Measurements from ENCODE around the gene COX8C. TPM values are rescaled to one million over a fixed set of nuclear protein-coding genes. Genes with fewer than 3 reads are reported as not detected.

COX8C gene, protein sequence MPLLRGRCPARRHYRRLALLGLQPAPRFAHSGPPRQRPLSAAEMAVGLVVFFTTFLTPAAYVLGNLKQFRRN
- total RNA-seq (2014; rRNA removed; shearing (Covaris generic)): not detected in 2 replicates

DNA sequence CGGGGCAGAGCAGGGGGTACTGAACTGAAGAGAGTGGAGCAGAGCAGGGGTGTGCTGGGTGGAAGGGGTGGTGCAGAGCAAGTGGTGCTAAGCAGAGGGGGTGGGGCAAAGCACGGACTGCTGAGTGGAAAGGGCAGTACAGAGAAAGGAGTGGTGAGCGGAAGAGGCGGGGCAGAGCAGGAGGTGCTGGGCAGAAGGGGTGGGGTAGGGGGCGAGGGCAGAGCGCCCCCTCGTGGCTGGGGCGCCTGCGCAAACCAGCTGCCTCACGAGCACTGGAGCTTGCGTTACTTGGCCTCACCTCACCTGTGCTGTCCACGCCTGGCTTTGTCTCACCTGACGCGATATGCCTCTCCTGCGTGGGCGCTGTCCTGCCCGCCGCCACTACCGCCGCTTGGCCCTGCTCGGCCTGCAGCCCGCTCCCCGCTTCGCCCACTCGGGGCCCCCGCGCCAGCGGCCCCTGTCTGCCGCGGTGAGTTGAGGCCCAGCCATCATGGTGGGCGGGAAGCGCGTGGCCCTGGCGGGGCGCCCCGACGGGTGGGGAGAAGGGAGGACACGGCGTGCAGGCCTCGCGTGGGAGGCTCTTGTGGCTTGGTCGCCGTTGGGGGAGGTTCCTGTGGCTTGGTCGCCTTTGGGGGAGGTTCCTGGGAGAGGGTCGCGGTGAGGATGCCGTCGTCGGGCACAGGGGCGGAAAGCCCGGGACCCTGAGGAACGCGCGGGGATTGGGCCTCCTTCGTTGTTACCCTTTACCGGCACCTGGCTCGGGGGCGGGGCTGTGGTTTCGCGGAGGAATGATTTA, at the start of gene COX8C:
Gene COX8C (plus strand): TSS at position 257 of the 796 bp plus-strand sequence. CDS start 87 bp downstream, at position 344.
- DNase-seq: peak; percentile 28
- Histone ChIP-seq H3K36me3 (replicated peaks; ENCODE audit: control insufficient read depth, insufficient read depth, low read length) (no peaks in the 10 kb centered on the region), H3K4me3 (ENCODE audit: insufficient read depth, low read depth, low read length) (no peak within 1 kb of the TSS), H3K27me3 (ENCODE audit: control insufficient read depth, insufficient read depth, low read length) (no peaks in the 10 kb centered on the region)

- no peak for DNase-seq
- H3K27me3 ChIP-seq (ENCODE audit: control insufficient read depth, insufficient read depth, low read length): no peaks in the 10 kb centered on the region
- no peak overlapping the region for H3K4me3 ChIP-seq (ENCODE audit: insufficient read depth, low read depth, low read length)
These were observed 47.6 kb upstream of the COX8C start for GRCh38 chr14:93299416-93299815.

GRCh38 chr14:93299866-93300265, 47.1 kb upstream of the COX8C start:
- H3K36me3 ChIP-seq (replicated peaks; ENCODE audit: control insufficient read depth, insufficient read depth, low read length): no peaks in the 10 kb centered on the region
- H3K27me3 ChIP-seq (ENCODE audit: control insufficient read depth, insufficient read depth, low read length): no peaks in the 10 kb centered on the region
- H3K4me3 ChIP-seq (ENCODE audit: insufficient read depth, low read depth, low read length): no peak overlapping the region
- DNase-seq: no peak

More at GRCh38 chr14:93299416-93299815, 47.6 kb upstream of the COX8C start:
- H3K36me3 ChIP-seq (replicated peaks; ENCODE audit: control insufficient read depth, insufficient read depth, low read length): no peaks in the 10 kb centered on the region

- Histone ChIP-seq H3K27me3 (ENCODE audit: control insufficient read depth, insufficient read depth, low read length) (no peaks in the 10 kb centered on the region), H3K4me3 (ENCODE audit: insufficient read depth, low read depth, low read length) (no peak overlapping the region), H3K36me3 (replicated peaks; ENCODE audit: control insufficient read depth, insufficient read depth, low read length) (no peaks in the 10 kb centered on the region)
- no peak for DNase-seq
These were observed 45.0 kb upstream of the COX8C start for GRCh38 chr14:93301821-93302447.

- no peak overlapping the region for H3K4me3 ChIP-seq (ENCODE audit: insufficient read depth, low read depth, low read length)
- no peak for DNase-seq
- H3K27me3 ChIP-seq (ENCODE audit: control insufficient read depth, insufficient read depth, low read length): no peaks in the 10 kb centered on the region
- no peaks in the 10 kb centered on the region for H3K36me3 ChIP-seq (replicated peaks; ENCODE audit: control insufficient read depth, insufficient read depth, low read length)
These were observed 44.0 kb upstream of the COX8C start for GRCh38 chr14:93302688-93303581.

DNA sequence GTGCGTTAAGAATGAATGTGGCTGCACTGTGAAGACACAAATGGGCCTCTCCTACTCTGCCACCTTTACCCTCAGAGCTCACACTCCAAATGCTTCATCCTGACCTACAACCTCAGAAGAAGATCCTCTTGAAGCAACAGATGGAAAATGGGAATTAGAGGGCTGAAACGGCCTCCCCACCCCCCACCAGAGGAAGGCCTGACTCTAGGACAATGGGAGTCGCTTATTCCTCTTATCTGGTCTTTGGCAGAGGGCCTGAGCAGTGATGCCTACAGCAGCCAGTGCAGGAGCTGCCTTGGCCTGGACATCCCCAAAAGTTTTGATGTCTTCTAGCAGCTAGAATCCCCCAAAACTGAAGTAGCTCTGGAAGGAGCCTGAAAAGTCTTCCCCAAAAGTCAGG, 43.3 kb upstream of the COX8C start:
- H3K4me3 ChIP-seq (ENCODE audit: insufficient read depth, low read depth, low read length): no peak overlapping the region
- no peaks in the 10 kb centered on the region for H3K27me3 ChIP-seq (ENCODE audit: control insufficient read depth, insufficient read depth, low read length)
- no peak for DNase-seq
- no peaks in the 10 kb centered on the region for H3K36me3 ChIP-seq (replicated peaks; ENCODE audit: control insufficient read depth, insufficient read depth, low read length)

- DNase-seq: no peak
- Histone ChIP-seq H3K4me3 (ENCODE audit: insufficient read depth, low read depth, low read length) (no peak overlapping the region), H3K27me3 (ENCODE audit: control insufficient read depth, insufficient read depth, low read length) (no peaks in the 10 kb centered on the region), H3K36me3 (replicated peaks; ENCODE audit: control insufficient read depth, insufficient read depth, low read length) (no peaks in the 10 kb centered on the region)
These were observed 42.2 kb upstream of the COX8C start for GRCh38 chr14:93304771-93305170.

GRCh38 chr14:93305725-93306418, 41.1 kb upstream of the COX8C start:
- H3K36me3 ChIP-seq (replicated peaks; ENCODE audit: control insufficient read depth, insufficient read depth, low read length): no peaks in the 10 kb centered on the region
- DNase-seq: no peak
- H3K4me3 ChIP-seq (ENCODE audit: insufficient read depth, low read depth, low read length): no peak overlapping the region
- H3K27me3 ChIP-seq (ENCODE audit: control insufficient read depth, insufficient read depth, low read length): no peaks in the 10 kb centered on the region

- no peaks in the 10 kb centered on the region for H3K27me3 ChIP-seq (ENCODE audit: control insufficient read depth, insufficient read depth, low read length)
- no peak overlapping the region for H3K4me3 ChIP-seq (ENCODE audit: insufficient read depth, low read depth, low read length)
- no peak for DNase-seq
- no peaks in the 10 kb centered on the region for H3K36me3 ChIP-seq (replicated peaks; ENCODE audit: control insufficient read depth, insufficient read depth, low read length)
These were observed 40.2 kb upstream of the COX8C start for GRCh38 chr14:93306812-93307211.

- Histone ChIP-seq H3K36me3 (replicated peaks; ENCODE audit: control insufficient read depth, insufficient read depth, low read length) (no peaks in the 10 kb centered on the region), H3K27me3 (ENCODE audit: control insufficient read depth, insufficient read depth, low read length) (no peaks in the 10 kb centered on the region), H3K4me3 (ENCODE audit: insufficient read depth, low read depth, low read length) (no peak overlapping the region)
- no peak for DNase-seq
These were observed 38.2 kb upstream of the COX8C start for GRCh38 chr14:93308686-93309345.

GRCh38 chr14:93309427-93309966, 37.5 kb upstream of the COX8C start:
- Histone ChIP-seq H3K27me3 (ENCODE audit: control insufficient read depth, insufficient read depth, low read length) (no peaks in the 10 kb centered on the region), H3K36me3 (replicated peaks; ENCODE audit: control insufficient read depth, insufficient read depth, low read length) (no peaks in the 10 kb centered on the region), H3K4me3 (ENCODE audit: insufficient read depth, low read depth, low read length) (no peak overlapping the region)
- DNase-seq: no peak

GRCh38 chr14:93311082-93311481, 35.9 kb upstream of the COX8C start:
- Histone ChIP-seq H3K27me3 (ENCODE audit: control insufficient read depth, insufficient read depth, low read length) (no peaks in the 10 kb centered on the region), H3K4me3 (ENCODE audit: insufficient read depth, low read depth, low read length) (no peak overlapping the region), H3K36me3 (replicated peaks; ENCODE audit: control insufficient read depth, insufficient read depth, low read length) (no peaks in the 10 kb centered on the region)
- DNase-seq: no peak

DNA sequence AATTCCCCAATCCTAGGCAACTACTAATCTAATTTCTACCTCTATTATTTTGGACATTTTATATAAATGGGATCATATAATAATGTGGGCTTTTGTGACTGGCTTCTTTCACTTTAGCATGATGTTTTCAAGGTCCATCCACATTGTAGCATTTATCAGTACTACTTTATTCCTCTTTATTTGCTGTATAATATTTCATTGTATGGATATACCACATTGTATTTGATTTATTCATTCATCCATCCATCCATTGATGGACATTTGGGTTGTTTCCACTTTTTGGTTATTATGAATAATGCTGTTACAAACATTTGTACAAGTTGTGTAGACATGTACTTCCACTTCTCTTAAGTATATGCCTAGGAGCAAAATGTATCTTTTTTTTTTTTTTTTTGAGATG, 31.4 kb upstream of the COX8C start:
- H3K27me3 ChIP-seq (ENCODE audit: control insufficient read depth, insufficient read depth, low read length): no peaks in the 10 kb centered on the region
- H3K36me3 ChIP-seq (replicated peaks; ENCODE audit: control insufficient read depth, insufficient read depth, low read length): no peaks in the 10 kb centered on the region
- H3K4me3 ChIP-seq (ENCODE audit: insufficient read depth, low read depth, low read length): no peak overlapping the region
- DNase-seq: no peak
